Osteocyte (in vitro differentiated cells): ENCODE measurements around the gene ZNF497. TPM values are rescaled to one million over a fixed set of nuclear protein-coding genes. Genes with fewer than 3 reads are reported as not detected.

Experiments
- DNase-seq: peaks from one replicate; pipeline ENCODE4 v3.0.0; 2021; ENCODE audit warnings: mixed read lengths; ENCODE audit not compliant: unreplicated experiment; ENCODE audit errors: extremely low spot score
- H3K27ac Mint-ChIP-seq: one replicate; pipeline ENCODE4 v1.8.0; 2021; ENCODE audit warnings: mild to moderate bottlenecking, mixed read lengths; ENCODE audit not compliant: unreplicated experiment
- H3K27me3 Mint-ChIP-seq: one replicate; pipeline ENCODE4 v1.8.0; 2021; ENCODE audit warnings: mixed read lengths; ENCODE audit not compliant: unreplicated experiment
- H3K36me3 Mint-ChIP-seq: one replicate; pipeline ENCODE4 v1.8.0; 2021; ENCODE audit warnings: mixed read lengths; ENCODE audit not compliant: unreplicated experiment
- H3K4me1 Mint-ChIP-seq: one replicate; pipeline ENCODE4 v1.8.0; 2021; ENCODE audit warnings: mixed read lengths; ENCODE audit not compliant: unreplicated experiment
- H3K4me3 Mint-ChIP-seq: one replicate; pipeline ENCODE4 v1.8.0; 2021; ENCODE audit warnings: mild to moderate bottlenecking, moderate library complexity, mixed read lengths; ENCODE audit not compliant: unreplicated experiment
- H3K9me3 Mint-ChIP-seq: one replicate; pipeline ENCODE4 v1.8.0; 2021; ENCODE audit warnings: mixed read lengths; ENCODE audit not compliant: unreplicated experiment
- total RNA-seq: library from RNA; stranded (reverse); gene quantifications from 2 replicates; pipeline ENCODE4 v1.2.1, GENCODE V29; 2021
- TF ChIP-seq, protein P1 (sequence below): fragments of 200-600 bp; sonication (generic); IDR thresholded peaks from 2 replicates; pipeline ENCODE4 v1.5.0; 2021; ENCODE audit warnings: antibody characterized with exemption, mild to moderate bottlenecking, moderate library complexity

The ZNF497 gene
- total RNA-seq, 1 donor from 2014 or later, result 2.7 TPM

DNA sequence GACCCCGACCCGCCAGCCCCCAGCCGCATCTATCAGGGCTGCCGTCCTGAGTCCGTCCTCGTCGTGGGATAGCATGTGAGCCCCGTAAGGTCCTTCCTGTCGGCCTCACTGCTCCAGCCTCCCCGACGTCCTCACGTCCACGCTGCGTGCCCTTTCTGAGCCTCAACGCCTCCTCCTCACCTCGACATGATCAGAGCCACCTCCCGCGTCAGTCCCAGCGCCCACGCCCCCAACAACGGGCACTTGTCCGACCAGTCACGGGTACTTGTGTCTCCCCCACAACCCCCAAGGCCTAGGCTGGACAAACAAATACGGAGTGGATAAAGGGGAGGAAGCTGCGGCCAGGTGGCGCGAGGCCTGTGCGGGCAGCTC is 665 bp downstream of the ZNF497 start:
- H3K4me3 Mint-ChIP-seq, result peak overlapping the region; percentile 93
- no peaks in the 10 kb centered on the region for H3K36me3 Mint-ChIP-seq
- H3K9me3 Mint-ChIP-seq, result no peaks in the 10 kb centered on the region
- TF ChIP-seq, protein P1, sequence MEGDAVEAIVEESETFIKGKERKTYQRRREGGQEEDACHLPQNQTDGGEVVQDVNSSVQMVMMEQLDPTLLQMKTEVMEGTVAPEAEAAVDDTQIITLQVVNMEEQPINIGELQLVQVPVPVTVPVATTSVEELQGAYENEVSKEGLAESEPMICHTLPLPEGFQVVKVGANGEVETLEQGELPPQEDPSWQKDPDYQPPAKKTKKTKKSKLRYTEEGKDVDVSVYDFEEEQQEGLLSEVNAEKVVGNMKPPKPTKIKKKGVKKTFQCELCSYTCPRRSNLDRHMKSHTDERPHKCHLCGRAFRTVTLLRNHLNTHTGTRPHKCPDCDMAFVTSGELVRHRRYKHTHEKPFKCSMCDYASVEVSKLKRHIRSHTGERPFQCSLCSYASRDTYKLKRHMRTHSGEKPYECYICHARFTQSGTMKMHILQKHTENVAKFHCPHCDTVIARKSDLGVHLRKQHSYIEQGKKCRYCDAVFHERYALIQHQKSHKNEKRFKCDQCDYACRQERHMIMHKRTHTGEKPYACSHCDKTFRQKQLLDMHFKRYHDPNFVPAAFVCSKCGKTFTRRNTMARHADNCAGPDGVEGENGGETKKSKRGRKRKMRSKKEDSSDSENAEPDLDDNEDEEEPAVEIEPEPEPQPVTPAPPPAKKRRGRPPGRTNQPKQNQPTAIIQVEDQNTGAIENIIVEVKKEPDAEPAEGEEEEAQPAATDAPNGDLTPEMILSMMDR, result no peak
- peaks cover 15% of the 10 kb centered on the region for H3K4me1 Mint-ChIP-seq
- no peak for DNase-seq
- no peaks in the 10 kb centered on the region for H3K27me3 Mint-ChIP-seq
- H3K27ac Mint-ChIP-seq, result peak overlapping the region; percentile 98

DNA sequence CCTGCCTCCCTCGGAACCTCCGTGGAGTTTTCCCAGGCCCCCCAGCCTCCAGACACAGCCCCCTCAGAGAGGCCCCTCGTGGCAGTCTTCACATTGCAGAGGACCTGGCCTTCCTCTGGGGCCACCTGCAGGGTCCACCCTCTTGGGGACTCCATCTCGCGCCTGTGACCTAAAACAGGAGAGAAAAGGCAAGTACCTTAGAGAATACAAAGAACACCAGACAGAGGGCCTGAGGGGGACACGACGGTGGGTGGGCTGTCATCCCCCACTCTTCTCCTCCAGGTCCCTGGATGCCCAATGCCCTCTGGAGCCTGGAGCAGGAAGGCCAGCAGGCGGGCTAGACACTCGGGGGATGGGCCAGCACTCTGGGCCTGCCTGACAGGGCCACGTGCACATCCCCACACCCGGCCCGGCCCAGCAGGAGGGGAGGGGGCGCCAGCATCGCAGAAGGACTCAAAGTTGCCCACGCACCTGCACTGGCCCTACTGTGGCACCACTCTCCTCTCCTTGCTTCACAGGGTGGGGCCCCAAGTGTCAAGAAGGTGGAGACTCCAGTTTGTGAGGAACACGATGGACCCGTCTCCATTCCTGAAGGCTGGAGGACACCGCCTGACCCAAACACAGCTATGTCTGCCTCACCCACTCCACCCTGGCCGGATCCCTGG is 4.9 kb downstream of the ZNF497 start:
- TF ChIP-seq, protein P1, result no peak
- H3K36me3 Mint-ChIP-seq, result no peaks in the 10 kb centered on the region
- DNase-seq, result no peak
- H3K27me3 Mint-ChIP-seq, result no peaks in the 10 kb centered on the region
- peaks cover 11% of the 10 kb centered on the region for H3K4me1 Mint-ChIP-seq
- H3K27ac Mint-ChIP-seq, result no peak overlapping the region
- no peak overlapping the region for H3K4me3 Mint-ChIP-seq
- no peaks in the 10 kb centered on the region for H3K9me3 Mint-ChIP-seq

DNA sequence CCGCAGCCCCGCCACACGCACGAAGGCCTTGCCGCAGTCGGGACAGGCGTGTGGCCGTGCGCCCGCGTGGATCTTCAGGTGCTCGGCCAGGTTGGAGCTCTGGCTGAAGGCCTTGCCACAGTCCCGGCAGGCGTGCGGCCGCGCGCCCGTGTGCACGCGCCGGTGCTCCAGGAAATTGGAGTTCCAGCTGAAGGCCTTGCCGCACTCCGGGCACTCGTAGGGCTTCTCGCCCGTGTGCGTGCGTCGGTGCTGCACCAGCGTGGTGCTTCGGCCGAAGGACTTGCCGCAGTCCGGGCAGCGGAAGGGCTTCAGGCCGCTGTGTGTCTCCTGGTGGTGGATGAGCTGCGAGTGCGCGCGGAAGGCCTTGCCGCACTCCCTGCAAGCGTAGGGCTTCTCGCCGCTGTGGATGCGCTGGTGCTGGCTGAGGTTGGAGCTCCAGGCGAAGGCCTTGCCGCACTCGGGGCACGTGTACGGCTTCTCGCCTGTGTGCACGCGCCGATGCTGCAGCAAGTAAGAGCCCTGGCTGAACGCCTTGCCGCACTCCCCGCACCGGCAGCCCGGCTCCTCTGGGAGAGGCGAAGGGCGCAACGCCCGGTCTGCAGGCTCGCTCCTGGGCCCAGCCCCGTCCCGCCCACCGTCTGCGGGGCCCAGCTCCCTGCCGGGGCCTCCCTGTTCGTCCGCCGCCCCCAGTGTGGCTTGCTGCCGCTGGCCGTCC is 5.6 kb downstream of the ZNF497 start:
- peaks cover 7% of the 10 kb centered on the region for H3K4me1 Mint-ChIP-seq
- peaks cover 2% of the 10 kb centered on the region for H3K36me3 Mint-ChIP-seq
- H3K27ac Mint-ChIP-seq, result no peak overlapping the region
- DNase-seq, result no peak
- H3K27me3 Mint-ChIP-seq, result no peaks in the 10 kb centered on the region
- no peak overlapping the region for H3K4me3 Mint-ChIP-seq
- H3K9me3 Mint-ChIP-seq, result no peaks in the 10 kb centered on the region
- TF ChIP-seq, protein P1, result no peak

DNA sequence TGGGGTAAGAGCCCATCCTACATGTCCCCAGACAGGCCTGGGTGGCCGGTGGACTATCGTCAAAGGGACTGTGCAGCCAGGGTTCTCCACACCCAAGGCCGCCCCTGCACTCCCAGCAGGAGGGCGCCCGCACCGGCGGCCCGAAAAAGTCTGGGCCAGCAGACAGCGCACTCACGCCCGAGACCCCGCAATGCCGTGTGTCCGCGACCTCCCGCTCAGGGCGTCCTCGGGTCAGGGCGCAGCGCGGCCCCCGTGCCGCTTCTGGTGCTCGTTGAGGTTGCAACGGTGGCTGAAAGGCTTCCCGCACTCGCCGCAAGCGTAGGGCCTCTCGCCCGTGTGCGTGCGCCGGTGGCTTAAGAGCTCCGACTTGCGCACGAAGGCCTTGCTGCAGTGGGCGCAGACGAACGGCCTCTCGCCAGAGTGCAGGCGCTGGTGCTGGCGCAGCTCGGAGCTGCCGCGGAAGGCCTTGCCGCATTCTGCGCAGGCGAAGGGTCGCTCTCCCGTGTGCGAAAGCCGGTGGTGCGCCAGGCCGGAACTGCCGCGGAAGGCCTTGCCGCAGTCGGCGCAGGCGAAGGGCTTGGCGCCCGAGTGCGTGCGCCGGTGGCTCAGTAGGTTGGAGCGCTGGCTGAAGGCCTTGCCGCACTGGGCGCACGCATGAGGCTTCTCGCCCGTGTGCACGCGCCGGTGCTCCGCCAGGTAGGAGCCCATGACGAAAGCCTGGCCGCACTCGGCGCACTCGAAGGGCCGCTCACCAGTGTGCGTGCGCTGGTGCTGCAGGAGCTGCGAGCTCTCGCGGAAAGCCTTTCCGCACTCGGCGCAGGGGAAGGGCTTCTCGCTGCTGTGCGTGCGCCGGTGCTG is 6.4 kb downstream of the ZNF497 start:
- no peak for DNase-seq
- H3K27me3 Mint-ChIP-seq, result no peaks in the 10 kb centered on the region
- H3K36me3 Mint-ChIP-seq, result peaks cover 4% of the 10 kb centered on the region
- H3K9me3 Mint-ChIP-seq, result no peaks in the 10 kb centered on the region
- no peaks in the 10 kb centered on the region for H3K4me1 Mint-ChIP-seq
- no peak overlapping the region for H3K27ac Mint-ChIP-seq
- no peak overlapping the region for H3K4me3 Mint-ChIP-seq
- TF ChIP-seq, protein P1, result no peak
